SU-DHL-6 (cell line): ENCODE results near the gene ZNF439.

ENCODE experiments used
- CTCF ChIP-seq: fragments of 200-600 bp; sonication (generic); IDR thresholded peaks from one replicate; pipeline ENCODE4 v1.5.1; 2017; ENCODE audit warnings: antibody characterized with exemption, mild to moderate bottlenecking, low read length, moderate library complexity; ENCODE audit not compliant: insufficient read depth, poor library complexity, severe bottlenecking
- EZH2phosphoT487 ChIP-seq: fragments of 200-600 bp; sonication (generic), shearing (Covaris generic); conservative IDR thresholded peaks from 2 replicates; pipeline ENCODE4 v1.6.1; 2018; ENCODE audit warnings: mild to moderate bottlenecking, antibody characterized with exemption, low read length, moderate library complexity, mixed read lengths

DNA sequence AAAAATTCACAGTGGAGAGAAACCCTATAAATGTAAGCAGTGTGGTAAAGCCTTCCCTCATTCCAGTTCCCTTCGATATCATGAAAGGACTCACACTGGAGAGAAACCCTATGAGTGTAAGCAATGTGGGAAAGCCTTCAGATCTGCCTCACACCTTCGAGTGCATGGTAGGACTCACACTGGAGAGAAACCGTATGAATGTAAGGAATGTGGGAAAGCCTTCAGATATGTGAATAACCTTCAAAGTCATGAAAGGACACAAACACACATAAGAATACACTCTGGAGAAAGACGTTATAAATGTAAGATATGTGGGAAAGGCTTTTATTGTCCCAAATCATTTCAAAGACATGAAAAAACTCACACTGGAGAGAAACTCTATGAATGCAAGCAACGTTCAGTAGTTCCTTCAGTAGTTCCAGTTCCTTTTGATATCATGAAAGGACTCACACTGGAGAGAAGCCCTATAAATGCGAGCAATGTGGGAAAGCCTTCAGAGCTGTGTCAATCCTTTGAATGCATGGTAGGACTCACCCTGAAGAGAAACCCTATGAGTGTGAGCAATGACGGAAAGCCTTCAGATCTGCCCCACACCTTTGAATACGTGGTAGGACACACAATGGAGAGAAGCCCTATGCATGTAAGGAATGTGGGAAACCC, 16.1 kb upstream of the ZNF439 start:
- TF ChIP-seq CTCF = no peak
- no peak for TF ChIP-seq EZH2phosphoT487
